ENCODE data around the gene LARGE2. TPM values are rescaled to one million over a fixed set of nuclear protein-coding genes. Genes with fewer than 3 reads are reported as not detected.

Gene LARGE2
- total RNA-seq, 1 donor: not detected

GRCh38 chr11:45890886-45891550 is 31.4 kb upstream of the LARGE2 start:
- H4K20me1 ChIP-seq (ENCODE audit: insufficient read depth, low read length): peaks cover 9% of the 10 kb centered on the region
- H3K4me2 ChIP-seq (ENCODE audit: insufficient read depth, low read length): no peak overlapping the region
- TF ChIP-seq CTCF (IDR thresholded peaks at IDR 0.05; ENCODE audit: extremely low read depth, low read depth, low read length): no peak
- H3K4me3 ChIP-seq (ENCODE audit: insufficient read depth, low read length): no peak overlapping the region
- H3K79me2 ChIP-seq (ENCODE audit: insufficient read depth, low read length): no peaks in the 10 kb centered on the region
- no peaks in the 10 kb centered on the region for H3K9me3 ChIP-seq (ENCODE audit: low read depth, low read length)
- H3K36me3 ChIP-seq (ENCODE audit: insufficient read depth, low read length): no peaks in the 10 kb centered on the region
- no peak overlapping the region for H2AFZ ChIP-seq (ENCODE audit: low read length)
- H3K27me3 ChIP-seq (ENCODE audit: insufficient read depth, low read length): peaks cover 12% of the 10 kb centered on the region
- H3K27ac ChIP-seq (ENCODE audit: low read depth, low read length): no peak overlapping the region
- no peaks in the 10 kb centered on the region for H3K4me1 ChIP-seq (ENCODE audit: insufficient read depth, low read length)
- peak; percentile 87 for DNase-seq (ENCODE audit: insufficient read length, low spot score, missing footprints)

GRCh38 chr11:45892856-45893255 is 29.6 kb upstream of the LARGE2 start:
- DNase-seq (ENCODE audit: insufficient read length, low spot score, missing footprints): peak; percentile 29
- Histone ChIP-seq H2AFZ (ENCODE audit: low read length) (no peak overlapping the region), H3K36me3 (ENCODE audit: insufficient read depth, low read length) (no peaks in the 10 kb centered on the region), H3K27ac (ENCODE audit: low read depth, low read length) (no peak overlapping the region), H3K4me3 (ENCODE audit: insufficient read depth, low read length) (no peak overlapping the region), H3K4me2 (ENCODE audit: insufficient read depth, low read length) (no peak overlapping the region), H3K4me1 (ENCODE audit: insufficient read depth, low read length) (no peaks in the 10 kb centered on the region), H4K20me1 (ENCODE audit: insufficient read depth, low read length) (peaks cover 2% of the 10 kb centered on the region), H3K79me2 (ENCODE audit: insufficient read depth, low read length) (no peaks in the 10 kb centered on the region), H3K27me3 (ENCODE audit: insufficient read depth, low read length) (peaks cover 18% of the 10 kb centered on the region), H3K9me3 (ENCODE audit: low read depth, low read length) (no peaks in the 10 kb centered on the region)
- TF ChIP-seq CTCF (IDR thresholded peaks at IDR 0.05; ENCODE audit: extremely low read depth, low read depth, low read length): no peak

- Histone ChIP-seq H3K4me3 (ENCODE audit: insufficient read depth, low read length) (no peak overlapping the region), H4K20me1 (ENCODE audit: insufficient read depth, low read length) (peaks cover 2% of the 10 kb centered on the region), H3K27ac (ENCODE audit: low read depth, low read length) (no peak overlapping the region), H2AFZ (ENCODE audit: low read length) (no peak overlapping the region), H3K9me3 (ENCODE audit: low read depth, low read length) (no peaks in the 10 kb centered on the region), H3K4me2 (ENCODE audit: insufficient read depth, low read length) (no peak overlapping the region), H3K27me3 (ENCODE audit: insufficient read depth, low read length) (peaks cover 29% of the 10 kb centered on the region), H3K79me2 (ENCODE audit: insufficient read depth, low read length) (no peaks in the 10 kb centered on the region), H3K4me1 (ENCODE audit: insufficient read depth, low read length) (peaks cover 3% of the 10 kb centered on the region), H3K36me3 (ENCODE audit: insufficient read depth, low read length) (no peaks in the 10 kb centered on the region)
- TF ChIP-seq CTCF (IDR thresholded peaks at IDR 0.05; ENCODE audit: extremely low read depth, low read depth, low read length): no peak
- DNase-seq (ENCODE audit: insufficient read length, low spot score, missing footprints): peak; percentile 73
Observed at GRCh38 chr11:45894555-45895247, 27.8 kb upstream of the LARGE2 start.

GRCh38 chr11:45895553-45896259 is 26.8 kb upstream of the LARGE2 start:
- Histone ChIP-seq H3K9me3 (ENCODE audit: low read depth, low read length) (no peaks in the 10 kb centered on the region), H3K27me3 (ENCODE audit: insufficient read depth, low read length) (peaks cover 29% of the 10 kb centered on the region), H3K79me2 (ENCODE audit: insufficient read depth, low read length) (no peaks in the 10 kb centered on the region)

More at GRCh38 chr11:45895553-45896259, 26.8 kb upstream of the LARGE2 start:
- Histone ChIP-seq H3K27ac (ENCODE audit: low read depth, low read length) (no peak overlapping the region), H3K4me3 (ENCODE audit: insufficient read depth, low read length) (no peak overlapping the region), H4K20me1 (ENCODE audit: insufficient read depth, low read length) (peaks cover 2% of the 10 kb centered on the region), H3K36me3 (ENCODE audit: insufficient read depth, low read length) (no peaks in the 10 kb centered on the region), H2AFZ (ENCODE audit: low read length) (no peak overlapping the region), H3K4me2 (ENCODE audit: insufficient read depth, low read length) (no peak overlapping the region), H3K4me1 (ENCODE audit: insufficient read depth, low read length) (peaks cover 8% of the 10 kb centered on the region)
- peak; percentile 66 for DNase-seq (ENCODE audit: insufficient read length, low spot score, missing footprints)
- TF ChIP-seq CTCF (IDR thresholded peaks at IDR 0.05; ENCODE audit: extremely low read depth, low read depth, low read length): no peak

Measured in osteoblast (primary cell).